ENCODE data around the gene ABCC1.

ABCC1 gene

GRCh38 chr16:16113076-16113475, 163.7 kb downstream of the ABCC1 start:
- WGBS (ENCODE audit: extremely low coverage, insufficient coverage, insufficient read length), result no CpG with 5 or more reads among the region's 8 CpGs
- Histone ChIP-seq H3K4me2 (ENCODE audit: low read length) (no peak overlapping the region), H2AFZ (ENCODE audit: insufficient read depth, low read length, poor library complexity) (no peak overlapping the region), H2BK5ac (ENCODE audit: low read depth, low read length, poor library complexity) (no peak overlapping the region), H3K4ac (ENCODE audit: low read depth, low read length) (no peak overlapping the region), H3K79me1 (ENCODE audit: low read length) (no peaks in the 10 kb centered on the region), H3K4me1 (ENCODE audit: control insufficient read depth in 1 of 2, insufficient read depth in 2 of 2, low read length in 2 of 2) (no peaks in the 10 kb centered on the region), H3K36me3 (ENCODE audit: control insufficient read depth in 1 of 2, insufficient read depth in 2 of 2, low read length in 2 of 2) (peaks cover 30 to 36% of the 10 kb centered on the region in 2 experiments), H4K12ac (ENCODE audit: low read depth, low read length) (no peak overlapping the region), H2BK120ac (ENCODE audit: insufficient read depth, low read length, poor library complexity) (no peak overlapping the region), H3K14ac (ENCODE audit: low read length) (no peak overlapping the region), H2BK12ac (ENCODE audit: low read length) (no peak overlapping the region), H3K27ac (ENCODE audit: low read depth, low read length) (no peak overlapping the region), H3K4me3 (ENCODE audit: low read depth, low read length) (no peak overlapping the region), H3K23ac (ENCODE audit: low read length) (no peak overlapping the region), H4K91ac (ENCODE audit: low read depth, low read length) (no peak overlapping the region), H3K18ac (ENCODE audit: low read length) (no peak overlapping the region), H4K8ac (ENCODE audit: low read depth, low read length) (no peak overlapping the region), H2AK5ac (ENCODE audit: low read length) (no peak overlapping the region), H3K9ac (ENCODE audit: low read length) (no peak overlapping the region), H3K9me3 (ENCODE audit: insufficient read depth, low read depth, low read length) (peaks cover 3% of the 10 kb centered on the region), H3K27me3 (ENCODE audit: insufficient read depth, low read length) (no peaks in the 10 kb centered on the region), H3K79me2 (ENCODE audit: control insufficient read depth, insufficient read depth, low read length, poor library complexity) (no peaks in the 10 kb centered on the region)
- DNase-seq, result no peak

DNA sequence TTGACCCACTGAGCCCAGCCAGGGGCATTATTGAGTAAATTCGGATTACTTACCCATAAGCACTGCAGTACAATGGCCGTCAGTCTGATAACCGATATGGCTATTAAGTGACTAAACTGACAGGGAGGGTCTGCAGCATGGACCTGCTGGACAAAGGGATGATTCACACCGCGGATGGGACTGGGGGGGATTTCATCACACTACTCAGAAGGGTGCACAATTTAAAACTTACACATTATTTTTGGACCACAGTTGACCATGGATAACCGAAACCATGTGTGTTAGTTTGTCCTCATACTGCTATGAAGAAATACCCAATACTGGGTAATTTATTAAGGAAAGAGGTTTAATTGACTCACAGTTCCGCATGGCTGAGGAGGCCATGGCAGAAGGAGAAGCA, 167.4 kb downstream of the ABCC1 start:
- Histone ChIP-seq H4K12ac (ENCODE audit: low read depth, low read length) (no peak overlapping the region), H2BK5ac (ENCODE audit: low read depth, low read length, poor library complexity) (no peak overlapping the region), H4K91ac (ENCODE audit: low read depth, low read length) (no peak overlapping the region), H3K4me2 (ENCODE audit: low read length) (no peak overlapping the region), H3K36me3 (ENCODE audit: control insufficient read depth in 1 of 2, insufficient read depth in 2 of 2, low read length in 2 of 2) (peaks cover 20 to 32% of the 10 kb centered on the region in 2 experiments), H4K8ac (ENCODE audit: low read depth, low read length) (no peak overlapping the region), H2BK12ac (ENCODE audit: low read length) (no peak overlapping the region), H3K9me3 (ENCODE audit: insufficient read depth, low read depth, low read length) (peaks cover 1% of the 10 kb centered on the region), H3K4me3 (ENCODE audit: low read depth, low read length) (no peak overlapping the region), H2AK5ac (ENCODE audit: low read length) (no peak overlapping the region), H2AFZ (ENCODE audit: insufficient read depth, low read length, poor library complexity) (no peak overlapping the region), H3K79me1 (ENCODE audit: low read length) (no peaks in the 10 kb centered on the region), H3K79me2 (ENCODE audit: control insufficient read depth, insufficient read depth, low read length, poor library complexity) (no peaks in the 10 kb centered on the region), H3K18ac (ENCODE audit: low read length) (no peak overlapping the region), H3K4ac (ENCODE audit: low read depth, low read length) (no peak overlapping the region), H2BK120ac (ENCODE audit: insufficient read depth, low read length, poor library complexity) (no peak overlapping the region), H3K27me3 (ENCODE audit: insufficient read depth, low read length) (no peaks in the 10 kb centered on the region), H3K27ac (ENCODE audit: low read depth, low read length) (no peak overlapping the region), H3K9ac (ENCODE audit: low read length) (no peak overlapping the region), H3K23ac (ENCODE audit: low read length) (no peak overlapping the region), H3K4me1 (ENCODE audit: control insufficient read depth in 1 of 2, insufficient read depth in 2 of 2, low read length in 2 of 2) (no peaks in the 10 kb centered on the region), H3K14ac (ENCODE audit: low read length) (no peak overlapping the region)
- WGBS (ENCODE audit: extremely low coverage, insufficient coverage, insufficient read length), result no CpG with 5 or more reads among the region's 7 CpGs
- DNase-seq, result no peak

DNA sequence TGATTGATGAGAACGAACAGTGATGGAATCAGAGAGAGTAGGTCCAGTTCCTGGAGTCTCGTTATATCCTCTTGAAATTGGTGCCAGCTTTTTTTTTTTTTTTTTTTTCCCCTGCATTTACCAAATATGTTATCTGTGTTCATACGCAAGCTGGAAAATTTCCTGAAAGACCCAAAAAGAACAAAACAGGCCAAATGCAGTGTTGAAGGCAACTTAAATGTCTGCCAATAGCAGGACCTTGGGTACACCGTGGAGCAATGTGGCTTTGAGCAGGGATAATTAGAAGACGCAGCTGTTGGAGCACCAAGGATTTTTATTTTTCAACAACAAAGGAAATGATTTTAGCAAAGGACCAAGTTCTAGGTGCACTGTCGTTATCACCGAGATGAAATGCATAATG, 168.9 kb downstream of the ABCC1 start:
- no peak overlapping the region for H2BK5ac ChIP-seq (ENCODE audit: low read depth, low read length, poor library complexity)
- no peak overlapping the region for H3K4me2 ChIP-seq (ENCODE audit: low read length)
- no peak overlapping the region for H3K18ac ChIP-seq (ENCODE audit: low read length)
- H3K4me1 ChIP-seq (ENCODE audit: control insufficient read depth in 1 of 2, insufficient read depth in 2 of 2, low read length in 2 of 2), result no peaks in the 10 kb centered on the region
- H3K36me3 ChIP-seq (ENCODE audit: control insufficient read depth in 1 of 2, insufficient read depth in 2 of 2, low read length in 2 of 2), result peaks cover 14 to 28% of the 10 kb centered on the region in 2 experiments
- no peak overlapping the region for H3K4ac ChIP-seq (ENCODE audit: low read depth, low read length)
- no peak overlapping the region for H2AK5ac ChIP-seq (ENCODE audit: low read length)
- no peak overlapping the region for H4K12ac ChIP-seq (ENCODE audit: low read depth, low read length)
- DNase-seq, result no peak
- no peak overlapping the region for H4K8ac ChIP-seq (ENCODE audit: low read depth, low read length)
- H3K14ac ChIP-seq (ENCODE audit: low read length), result no peak overlapping the region
- H2BK12ac ChIP-seq (ENCODE audit: low read length), result no peak overlapping the region
- no peaks in the 10 kb centered on the region for H3K79me2 ChIP-seq (ENCODE audit: control insufficient read depth, insufficient read depth, low read length, poor library complexity)
- no peak overlapping the region for H4K91ac ChIP-seq (ENCODE audit: low read depth, low read length)
- H2BK120ac ChIP-seq (ENCODE audit: insufficient read depth, low read length, poor library complexity), result no peak overlapping the region
- WGBS (ENCODE audit: extremely low coverage, insufficient coverage, insufficient read length), result no CpG with 5 or more reads among the region's 7 CpGs
- peak overlapping the region; percentile 27 for H3K4me3 ChIP-seq (ENCODE audit: low read depth, low read length)
- no peaks in the 10 kb centered on the region for H3K27me3 ChIP-seq (ENCODE audit: insufficient read depth, low read length)
- H2AFZ ChIP-seq (ENCODE audit: insufficient read depth, low read length, poor library complexity), result no peak overlapping the region
- H3K79me1 ChIP-seq (ENCODE audit: low read length), result no peaks in the 10 kb centered on the region
- no peak overlapping the region for H3K9ac ChIP-seq (ENCODE audit: low read length)
- H3K9me3 ChIP-seq (ENCODE audit: insufficient read depth, low read depth, low read length), result no peaks in the 10 kb centered on the region
- no peak overlapping the region for H3K27ac ChIP-seq (ENCODE audit: low read depth, low read length)
- H3K23ac ChIP-seq (ENCODE audit: low read length), result no peak overlapping the region

DNA sequence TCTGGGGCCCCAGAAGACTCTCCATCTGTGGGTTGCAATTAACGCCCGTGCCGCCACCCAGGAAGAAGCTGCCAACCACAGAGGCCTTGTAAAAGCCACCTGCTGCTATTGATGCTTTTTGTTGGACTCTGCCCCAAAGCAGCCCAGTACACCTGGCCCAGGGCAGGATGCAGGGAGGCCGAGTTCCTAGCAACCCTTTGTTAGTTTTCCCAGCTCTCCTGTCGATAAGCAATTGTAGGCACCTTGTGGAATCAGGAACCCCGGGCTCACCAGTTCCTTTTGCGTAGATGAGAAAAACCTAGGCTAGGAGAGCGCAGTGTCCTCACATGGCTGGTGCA, 170.6 kb downstream of the ABCC1 start:
- no peak overlapping the region for H2BK120ac ChIP-seq (ENCODE audit: insufficient read depth, low read length, poor library complexity)
- no peak overlapping the region for H3K9ac ChIP-seq (ENCODE audit: low read length)
- no peak overlapping the region for H3K27ac ChIP-seq (ENCODE audit: low read depth, low read length)
- no peak overlapping the region for H3K23ac ChIP-seq (ENCODE audit: low read length)
- no peak overlapping the region for H3K14ac ChIP-seq (ENCODE audit: low read length)
- no peak overlapping the region for H4K8ac ChIP-seq (ENCODE audit: low read depth, low read length)
- no peak overlapping the region for H4K12ac ChIP-seq (ENCODE audit: low read depth, low read length)
- no peaks in the 10 kb centered on the region for H3K27me3 ChIP-seq (ENCODE audit: insufficient read depth, low read length)
- H3K79me1 ChIP-seq (ENCODE audit: low read length), result no peaks in the 10 kb centered on the region
- no peak overlapping the region for H2AK5ac ChIP-seq (ENCODE audit: low read length)
- no peak overlapping the region for H2BK12ac ChIP-seq (ENCODE audit: low read length)
- H3K4ac ChIP-seq (ENCODE audit: low read depth, low read length), result no peak overlapping the region
- H3K4me3 ChIP-seq (ENCODE audit: low read depth, low read length), result no peak overlapping the region
- no peak overlapping the region for H2BK5ac ChIP-seq (ENCODE audit: low read depth, low read length, poor library complexity)
- H2AFZ ChIP-seq (ENCODE audit: insufficient read depth, low read length, poor library complexity), result no peak overlapping the region
- H3K4me1 ChIP-seq (ENCODE audit: control insufficient read depth in 1 of 2, insufficient read depth in 2 of 2, low read length in 2 of 2), result no peaks in the 10 kb centered on the region
- H3K79me2 ChIP-seq (ENCODE audit: control insufficient read depth, insufficient read depth, low read length, poor library complexity), result no peaks in the 10 kb centered on the region
- no peak overlapping the region for H4K91ac ChIP-seq (ENCODE audit: low read depth, low read length)
- no peak overlapping the region for H3K4me2 ChIP-seq (ENCODE audit: low read length)
- H3K36me3 ChIP-seq (ENCODE audit: control insufficient read depth in 1 of 2, insufficient read depth in 2 of 2, low read length in 2 of 2), result peaks cover 15 to 29% of the 10 kb centered on the region in 2 experiments
- H3K18ac ChIP-seq (ENCODE audit: low read length), result no peak overlapping the region
- H3K9me3 ChIP-seq (ENCODE audit: insufficient read depth, low read depth, low read length), result peaks cover 4% of the 10 kb centered on the region
- WGBS (ENCODE audit: extremely low coverage, insufficient coverage, insufficient read length), result no CpG with 5 or more reads among the region's 8 CpGs
- no peak for DNase-seq

All from trophoblast cell (in vitro differentiated cells and primary cell).